ENCODE results near the gene SLC2A5.
A peak's percentile ranks its signal among the peaks of the same experiment; 100 is the strongest.
"Not testable (repeated sequence)": the region's sequence is repeated elsewhere in the genome, so short reads cannot be mapped to it uniquely, and the experiment has no call there.

Gene SLC2A5

DNA sequence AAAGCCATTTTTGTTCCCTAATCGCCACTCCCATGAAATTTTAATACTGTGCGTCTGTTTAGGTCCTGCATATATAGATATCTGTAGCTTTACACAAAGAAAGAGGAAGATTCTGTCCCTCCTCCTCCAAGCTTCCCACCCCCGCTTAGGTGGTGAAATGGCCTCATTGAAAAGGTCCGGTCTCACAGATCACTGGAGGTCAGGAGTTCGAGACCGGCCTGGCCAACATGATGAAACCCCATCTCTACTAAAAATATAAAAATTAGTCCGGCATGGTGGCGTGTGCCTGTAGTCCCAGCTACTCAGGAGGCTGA lies 64.1 kb downstream of the SLC2A5 start:
- no peak for DNase-seq (ENCODE audit: low read depth)

DNA sequence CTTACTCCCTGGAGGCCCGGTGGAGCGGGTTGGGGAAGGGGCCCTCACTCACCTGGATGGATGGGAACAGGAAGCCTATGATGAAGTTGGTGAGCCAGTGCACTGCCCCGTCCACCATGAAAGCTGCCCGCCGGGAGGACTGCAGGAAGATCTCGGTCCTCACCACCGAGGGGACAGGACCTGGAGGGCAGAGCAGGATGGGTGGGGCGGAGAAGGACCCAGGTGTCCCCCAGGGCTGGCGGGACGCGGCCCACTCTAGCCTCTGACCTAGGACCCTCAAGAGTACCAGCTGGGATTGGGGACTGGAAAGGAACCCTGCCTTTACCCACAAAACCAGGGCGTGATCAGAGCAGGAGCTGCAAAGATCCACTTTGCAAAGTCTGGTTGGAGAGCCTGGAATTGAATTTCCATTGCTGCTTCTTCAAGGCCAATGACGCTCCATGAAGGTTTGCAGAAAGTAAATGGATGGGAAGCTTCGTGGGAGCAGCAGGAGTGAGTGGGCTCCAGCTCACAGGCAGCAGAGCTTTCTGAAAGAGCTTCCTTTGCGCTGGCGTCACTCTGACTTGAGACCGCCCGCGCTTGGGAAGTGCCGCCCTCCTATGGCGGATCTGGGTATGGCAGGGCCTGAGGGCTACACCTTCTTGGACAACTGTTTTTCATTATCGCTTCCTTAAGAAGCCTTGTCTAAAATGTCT lies 64.6 kb downstream of the SLC2A5 start:
- peak; percentile 76 for DNase-seq (ENCODE audit: low read depth)

DNA sequence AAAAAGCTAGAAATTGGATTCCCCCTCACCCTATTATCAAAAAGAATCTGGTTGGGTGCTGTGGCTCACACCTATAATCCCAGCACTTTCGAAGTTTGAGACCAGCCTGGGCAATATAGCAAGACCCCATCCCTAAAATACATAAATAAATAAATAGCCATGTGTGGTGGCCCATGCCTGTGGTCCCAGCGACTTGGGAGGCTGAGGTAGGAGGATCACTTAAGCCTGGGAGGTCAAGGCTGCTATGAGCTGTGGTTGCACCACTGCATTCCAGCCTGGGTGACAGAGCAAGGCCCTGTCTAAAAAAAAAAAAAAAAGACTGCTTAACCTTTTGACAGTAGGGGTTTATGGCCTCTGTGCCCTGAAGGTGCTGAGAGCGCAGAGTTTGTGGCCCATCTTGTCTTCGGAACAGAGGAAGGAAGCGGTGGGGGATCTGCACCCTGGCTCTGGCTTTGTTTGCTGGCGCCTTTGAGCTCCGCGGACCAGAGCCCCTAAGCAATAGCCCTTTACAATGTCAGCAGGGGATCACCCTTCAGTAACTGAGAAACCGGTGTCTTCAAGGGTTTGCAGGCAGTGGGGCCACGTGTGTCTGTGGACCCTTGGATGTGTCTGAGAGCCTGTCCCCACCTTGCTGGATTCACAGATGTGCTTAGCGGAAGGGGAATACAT lies 65.3 kb downstream of the SLC2A5 start:
- DNase-seq (ENCODE audit: low read depth): no peak

DNA sequence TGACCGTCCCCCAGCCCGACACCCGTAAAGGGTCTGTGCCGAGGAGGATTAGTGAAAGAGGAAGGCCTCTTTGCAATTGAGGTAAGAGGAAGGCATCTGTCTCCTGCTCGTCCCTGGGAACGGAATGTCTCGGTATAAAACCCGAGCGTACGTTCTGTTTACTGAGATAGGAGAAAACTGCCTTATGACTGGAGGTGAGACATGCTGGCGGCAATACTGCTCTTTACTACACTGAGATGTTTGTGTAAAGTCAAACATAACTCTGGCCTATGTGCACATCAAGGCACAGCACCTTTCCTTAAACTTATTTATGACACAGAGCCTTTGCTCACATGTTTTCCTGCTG lies 67.2 kb downstream of the SLC2A5 start:
- not testable (repeated sequence) for DNase-seq (ENCODE audit: low read depth)

- not testable (repeated sequence) for DNase-seq (ENCODE audit: low read depth)
Measured at GRCh38 chr1:9001534-9002214, 67.8 kb downstream of the SLC2A5 start.

- DNase-seq (ENCODE audit: low read depth): not testable (repeated sequence)
Measured at GRCh38 chr1:8993962-8994675, 75.3 kb downstream of the SLC2A5 start.

GRCh38 chr1:8992936-8993687 lies 76.3 kb downstream of the SLC2A5 start:
- DNase-seq (ENCODE audit: low read depth): no peak

DNA sequence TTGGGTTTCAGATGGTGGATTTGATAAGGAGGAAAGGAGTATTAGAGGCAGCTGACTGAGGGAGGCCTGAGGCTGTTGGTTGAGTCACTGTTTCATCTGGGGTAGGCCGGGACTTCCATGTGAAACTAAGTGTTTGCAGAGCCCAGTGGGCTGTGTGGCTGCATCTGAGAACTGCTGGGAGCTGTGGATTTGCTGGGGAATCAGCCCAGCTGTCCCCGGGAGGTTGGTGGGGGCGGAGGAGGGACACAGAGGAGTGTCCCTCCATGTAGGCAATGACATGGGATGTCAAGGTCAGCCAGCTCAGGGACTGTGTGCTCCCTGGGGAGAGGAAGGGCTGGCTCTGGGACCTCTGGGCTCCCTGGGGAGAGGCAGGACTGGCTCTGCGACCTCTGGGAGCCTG lies 79.6 kb downstream of the SLC2A5 start:
- DNase-seq (ENCODE audit: low read depth): no peak

GRCh38 chr1:8989061-8989460 lies 80.4 kb downstream of the SLC2A5 start:
- DNase-seq (ENCODE audit: low read depth): no peak

- DNase-seq (ENCODE audit: low read depth): no peak
Measured at GRCh38 chr1:8988618-8988967, 80.8 kb downstream of the SLC2A5 start.

DNA sequence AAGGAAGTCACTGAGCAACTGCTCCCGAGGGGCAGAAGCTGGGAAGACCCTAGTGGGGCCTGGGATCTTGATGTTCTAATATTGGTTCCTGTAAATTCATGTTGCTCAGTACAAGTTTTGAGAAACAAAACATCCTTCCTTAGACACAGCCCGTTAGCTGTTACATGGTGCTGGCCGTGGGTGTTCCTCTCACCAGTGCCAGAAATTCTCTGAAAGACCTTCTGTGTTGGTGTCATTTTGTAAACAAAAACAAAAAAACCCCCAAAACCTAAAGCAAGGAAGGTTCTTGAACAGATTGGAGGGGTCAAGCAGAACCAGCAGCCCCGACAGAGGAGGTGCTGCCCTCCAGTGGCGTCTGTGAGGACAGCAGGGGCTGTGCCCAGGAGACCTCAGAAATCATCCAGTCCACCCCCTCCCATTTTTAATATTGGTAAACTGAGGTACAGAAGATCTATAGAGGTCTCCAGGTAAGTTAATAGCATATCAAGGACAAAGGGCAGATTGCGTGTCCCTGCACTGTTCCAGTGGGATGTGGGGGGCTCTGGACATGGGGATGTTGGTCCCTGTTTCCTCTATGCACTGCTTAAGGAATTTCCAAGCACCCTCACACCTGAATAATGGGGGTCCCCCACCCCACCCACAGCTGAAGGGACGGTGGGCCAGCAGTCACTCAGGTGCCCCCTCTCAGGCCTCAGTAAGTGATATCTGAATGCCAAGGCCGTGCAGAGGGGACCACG lies 81.4 kb downstream of the SLC2A5 start:
- peak; percentile 46 for DNase-seq (ENCODE audit: low read depth)

DNA sequence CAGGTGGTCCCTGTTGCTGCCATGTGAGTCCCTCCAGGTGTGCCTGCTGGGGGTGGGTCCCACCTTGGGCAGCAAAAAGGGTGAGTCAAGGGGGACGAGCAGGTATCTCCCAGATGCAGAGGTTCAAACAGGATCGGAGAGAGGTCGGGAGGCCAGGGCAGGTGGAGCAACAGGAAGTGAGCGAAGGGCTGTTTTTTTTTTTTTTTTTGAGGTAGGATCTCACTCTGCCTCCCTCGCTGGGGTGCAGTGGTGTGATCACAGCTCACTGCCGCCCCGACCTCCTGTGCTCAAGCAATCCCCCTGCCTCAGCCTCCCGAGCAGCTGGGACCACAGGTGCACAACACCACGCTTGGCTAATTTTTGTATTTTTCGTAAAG lies 82.6 kb downstream of the SLC2A5 start:
- DNase-seq (ENCODE audit: low read depth): no peak

DNA sequence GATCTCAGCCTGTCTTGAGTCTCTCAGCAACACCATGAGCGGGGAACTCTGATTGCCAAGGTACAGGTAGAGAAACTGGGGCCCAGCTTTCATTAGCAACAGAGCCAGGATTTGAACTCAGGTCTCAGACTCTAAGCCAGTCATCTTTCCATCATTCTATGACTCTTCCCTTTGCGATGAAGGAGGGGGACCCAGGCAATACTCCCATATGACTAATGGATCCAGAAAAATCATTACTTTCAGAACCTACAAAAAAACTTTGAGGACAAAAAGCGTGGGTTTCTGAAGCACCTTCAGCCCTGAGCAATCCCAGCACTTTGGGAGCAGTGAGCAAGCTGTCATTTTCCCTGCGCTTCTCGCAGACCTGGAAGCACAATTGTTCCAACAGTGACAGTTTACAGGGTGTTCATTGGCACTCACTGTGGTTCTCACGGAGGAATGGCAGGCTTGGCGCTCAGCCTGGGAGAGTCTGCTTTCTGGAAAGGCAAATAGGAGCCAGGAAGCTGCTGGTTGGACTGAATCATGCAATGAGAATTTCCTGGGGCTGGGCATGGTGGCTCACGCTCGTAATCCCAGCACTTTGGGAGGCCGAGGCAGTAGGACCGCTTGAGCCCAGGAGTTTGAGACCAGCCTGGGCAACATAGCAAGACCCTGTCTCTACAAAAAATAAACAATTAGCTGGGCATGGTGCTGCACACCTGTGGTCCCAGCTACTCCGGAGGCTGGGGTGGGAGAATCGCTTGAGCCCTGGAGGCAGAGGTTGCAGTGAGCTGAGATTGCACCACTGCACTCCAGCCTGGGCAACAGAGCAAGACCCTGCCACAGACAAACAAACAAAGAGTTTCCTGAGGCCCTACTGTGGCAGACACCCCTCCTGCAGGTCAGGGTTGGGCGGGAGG lies 83.3 kb downstream of the SLC2A5 start:
- DNase-seq (ENCODE audit: low read depth): no peak

All from stimulated activated CD8-positive, alpha-beta memory T cell treated with anti-CD3 and anti-CD28 coated beads, Interleukin-7, amount 100 ng/mL, for 24 hours (primary cell).